ENCODE measurements around the gene AFAP1.

Gene AFAP1

DNA sequence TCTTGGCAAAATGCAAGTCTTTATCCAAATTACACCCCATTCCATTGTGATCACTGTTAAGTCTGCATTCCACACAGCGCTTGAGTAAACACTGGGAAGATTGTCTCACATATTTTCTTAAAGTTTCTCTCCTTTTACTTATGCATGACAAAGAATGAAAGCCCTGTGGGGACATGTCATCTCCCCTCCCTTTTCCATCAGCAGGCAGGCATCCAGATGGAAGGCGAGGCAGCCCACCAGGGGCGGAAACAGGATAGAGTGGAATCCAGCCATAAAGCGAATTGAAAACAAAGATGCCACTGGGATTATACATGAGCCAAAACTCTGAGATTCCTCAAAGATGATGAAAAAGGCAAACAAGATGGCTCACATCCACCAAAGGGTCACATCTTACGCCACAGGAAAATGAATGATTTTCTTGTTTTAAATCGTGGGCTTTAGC is 78.2 kb downstream of the AFAP1 start:
- H3K4me3 ChIP-seq (ENCODE audit: low read depth, low read length): no peak overlapping the region
- no peak for DNase-seq (ENCODE audit: low read depth)
- TF ChIP-seq, protein P1, sequence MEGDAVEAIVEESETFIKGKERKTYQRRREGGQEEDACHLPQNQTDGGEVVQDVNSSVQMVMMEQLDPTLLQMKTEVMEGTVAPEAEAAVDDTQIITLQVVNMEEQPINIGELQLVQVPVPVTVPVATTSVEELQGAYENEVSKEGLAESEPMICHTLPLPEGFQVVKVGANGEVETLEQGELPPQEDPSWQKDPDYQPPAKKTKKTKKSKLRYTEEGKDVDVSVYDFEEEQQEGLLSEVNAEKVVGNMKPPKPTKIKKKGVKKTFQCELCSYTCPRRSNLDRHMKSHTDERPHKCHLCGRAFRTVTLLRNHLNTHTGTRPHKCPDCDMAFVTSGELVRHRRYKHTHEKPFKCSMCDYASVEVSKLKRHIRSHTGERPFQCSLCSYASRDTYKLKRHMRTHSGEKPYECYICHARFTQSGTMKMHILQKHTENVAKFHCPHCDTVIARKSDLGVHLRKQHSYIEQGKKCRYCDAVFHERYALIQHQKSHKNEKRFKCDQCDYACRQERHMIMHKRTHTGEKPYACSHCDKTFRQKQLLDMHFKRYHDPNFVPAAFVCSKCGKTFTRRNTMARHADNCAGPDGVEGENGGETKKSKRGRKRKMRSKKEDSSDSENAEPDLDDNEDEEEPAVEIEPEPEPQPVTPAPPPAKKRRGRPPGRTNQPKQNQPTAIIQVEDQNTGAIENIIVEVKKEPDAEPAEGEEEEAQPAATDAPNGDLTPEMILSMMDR (IDR thresholded peaks at IDR 0.05; ENCODE audit: insufficient read depth, low read depth, low read length, missing control alignments): no peak

DNA sequence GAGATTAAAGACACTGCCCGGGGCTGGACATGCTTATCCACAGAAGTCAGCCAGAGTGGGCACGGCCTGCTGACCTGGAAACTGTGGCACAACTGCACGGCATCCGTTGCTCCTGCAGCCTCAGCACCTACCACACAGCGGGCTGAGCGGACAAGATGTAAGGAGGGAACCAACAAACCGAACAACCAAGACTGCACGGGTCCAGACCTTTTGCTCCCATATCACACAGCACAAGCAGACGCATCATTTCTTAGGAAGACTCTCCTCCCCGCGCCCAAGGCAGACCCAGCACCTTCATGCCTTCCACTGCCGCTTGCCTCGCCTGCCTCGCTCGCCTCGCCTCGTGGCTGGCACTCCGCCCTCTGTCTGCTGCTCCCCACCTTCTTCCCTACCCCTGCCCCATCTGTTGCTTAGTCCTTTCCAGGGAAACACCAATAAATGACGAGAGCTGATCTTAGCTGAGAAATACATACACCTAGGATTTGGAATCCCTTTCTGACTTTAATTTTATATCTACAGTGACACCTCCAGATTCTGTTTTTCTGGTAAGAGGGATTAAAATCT is 79.0 kb downstream of the AFAP1 start:
- H3K4me3 ChIP-seq (ENCODE audit: low read depth, low read length): no peak overlapping the region
- DNase-seq (ENCODE audit: low read depth): no peak
- TF ChIP-seq, protein P1 (IDR thresholded peaks at IDR 0.05; ENCODE audit: insufficient read depth, low read depth, low read length, missing control alignments): no peak

DNA sequence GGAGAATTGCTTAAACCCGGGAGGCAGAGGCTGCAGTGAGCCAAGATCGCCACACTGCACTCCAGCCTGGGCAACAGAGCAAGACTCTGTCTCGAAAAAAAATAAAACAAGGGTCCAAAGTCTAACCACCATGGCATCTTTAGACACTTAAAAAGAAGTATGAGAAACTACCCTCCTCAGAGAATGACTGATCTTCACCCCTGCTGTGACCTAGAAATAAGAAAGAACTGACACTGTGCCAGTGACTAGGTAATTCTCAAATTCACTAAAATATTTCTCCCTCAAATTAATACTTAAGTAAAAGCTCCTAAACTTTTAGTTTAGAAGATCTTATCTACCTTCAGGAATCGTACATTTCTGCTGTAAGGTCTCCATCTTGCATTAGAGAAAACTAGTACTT is 80.3 kb downstream of the AFAP1 start:
- no peak overlapping the region for H3K4me3 ChIP-seq (ENCODE audit: low read depth, low read length)
- DNase-seq (ENCODE audit: low read depth): no peak
- TF ChIP-seq, protein P1 (IDR thresholded peaks at IDR 0.05; ENCODE audit: insufficient read depth, low read depth, low read length, missing control alignments): no peak

DNA sequence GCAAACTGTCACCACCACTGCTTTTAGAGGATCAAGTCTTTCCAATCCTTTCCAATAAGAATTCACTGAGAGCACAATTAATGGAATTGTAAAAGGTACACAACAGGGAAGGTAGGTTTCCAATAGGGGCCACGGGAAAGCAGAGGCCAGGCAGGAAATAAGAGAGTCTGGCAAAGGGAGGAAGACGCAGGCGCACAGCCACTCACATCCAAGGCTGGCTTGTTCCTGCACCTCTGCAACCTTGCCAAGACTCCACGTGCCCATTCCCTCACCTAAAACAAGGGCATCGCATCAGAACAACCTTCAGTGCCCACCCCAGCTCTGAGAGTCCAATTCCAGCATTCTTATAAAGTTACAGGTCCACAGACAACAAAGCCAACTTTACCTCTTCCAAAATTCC is 81.2 kb downstream of the AFAP1 start:
- DNase-seq (ENCODE audit: low read depth): no peak
- H3K4me3 ChIP-seq (ENCODE audit: low read depth, low read length): no peak overlapping the region
- TF ChIP-seq, protein P1 (IDR thresholded peaks at IDR 0.05; ENCODE audit: insufficient read depth, low read depth, low read length, missing control alignments): no peak

DNA sequence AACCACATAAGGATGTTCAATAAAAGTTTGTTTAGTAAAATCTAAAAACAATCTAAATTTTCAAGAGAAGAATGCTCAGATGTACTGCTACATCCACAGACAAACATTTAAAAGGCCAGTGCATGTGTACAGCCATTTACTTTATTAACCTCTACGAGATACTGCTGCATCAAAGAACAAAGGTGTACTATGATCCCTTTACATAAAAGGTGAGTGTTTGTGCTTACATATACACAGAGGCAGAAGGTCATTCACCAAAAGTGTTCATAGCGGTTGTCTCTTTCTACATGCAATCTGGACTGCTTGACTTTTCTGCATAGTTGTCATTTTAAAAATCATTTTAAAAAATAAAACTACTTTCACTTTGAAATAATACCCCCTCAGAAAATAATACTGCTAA is 81.7 kb downstream of the AFAP1 start:
- H3K4me3 ChIP-seq (ENCODE audit: low read depth, low read length): no peak overlapping the region
- no peak for DNase-seq (ENCODE audit: low read depth)
- TF ChIP-seq, protein P1 (IDR thresholded peaks at IDR 0.05; ENCODE audit: insufficient read depth, low read depth, low read length, missing control alignments): no peak

DNA sequence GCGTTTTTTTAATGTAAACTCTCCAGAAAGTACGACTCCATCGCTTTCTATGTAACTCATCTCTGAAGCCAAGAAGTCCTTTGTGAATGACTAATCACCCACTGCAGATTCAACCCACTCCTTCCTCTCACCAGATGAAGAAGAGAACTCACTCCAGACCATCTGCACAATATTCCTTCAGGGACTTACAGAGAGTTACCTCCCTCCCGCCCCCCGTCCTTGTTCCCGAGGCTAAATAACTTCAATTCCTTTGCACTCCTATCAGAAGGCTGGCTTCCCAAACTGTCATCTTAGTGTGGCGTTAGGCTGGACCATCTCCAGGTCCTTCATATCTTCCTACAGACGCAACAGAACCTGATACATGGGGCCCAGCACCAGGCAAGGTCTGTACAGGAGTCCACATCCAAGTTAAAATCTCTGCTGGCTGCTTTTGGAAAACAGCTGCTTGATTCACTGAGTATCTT is 82.4 kb downstream of the AFAP1 start:
- H3K4me3 ChIP-seq (ENCODE audit: low read depth, low read length): no peak overlapping the region
- DNase-seq (ENCODE audit: low read depth): no peak
- TF ChIP-seq, protein P1 (IDR thresholded peaks at IDR 0.05; ENCODE audit: insufficient read depth, low read depth, low read length, missing control alignments): no peak

DNA sequence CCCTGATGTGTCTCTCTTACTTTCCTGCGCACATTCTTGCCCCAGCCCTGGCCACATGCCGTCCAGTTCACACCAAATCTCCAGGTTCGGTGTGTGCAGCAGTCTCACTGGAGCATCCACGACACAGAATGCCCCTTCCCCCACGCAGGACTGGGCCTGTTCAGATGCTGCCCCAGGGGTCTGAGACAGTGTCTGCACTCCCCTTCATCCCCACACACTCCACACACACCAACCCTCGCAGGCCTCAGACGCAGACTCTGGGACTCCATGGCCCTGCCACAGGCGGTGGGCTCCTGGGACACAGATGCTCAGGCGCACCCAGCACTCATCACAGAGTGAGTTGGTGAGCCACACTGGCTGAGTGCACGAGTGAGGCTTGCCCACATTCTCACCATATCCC is 83.9 kb downstream of the AFAP1 start:
- no peak overlapping the region for H3K4me3 ChIP-seq (ENCODE audit: low read depth, low read length)
- TF ChIP-seq, protein P1 (IDR thresholded peaks at IDR 0.05; ENCODE audit: insufficient read depth, low read depth, low read length, missing control alignments): no peak
- no peak for DNase-seq (ENCODE audit: low read depth)
